ENCODE results near the gene RNASET2.

GRCh38 chr6:166980738-166981137, 24.4 kb upstream of the RNASET2 start:
- TF ChIP-seq POLR2A (IDR thresholded peaks at IDR 0.05) = no peak
- TF ChIP-seq CTCF (IDR thresholded peaks at IDR 0.05) = no peak

Data from adrenal gland (tissue), 5 donors.